H9 (cell line): ENCODE measurements around the gene LIPC. TPM values are rescaled to one million over a fixed set of nuclear protein-coding genes. Genes with fewer than 3 reads are reported as not detected.

Experiments used
- DNase-seq: peaks from one replicate; pipeline ENCODE4 v3.0.0-alpha.2; 2017
- H2AFZ ChIP-seq: one replicate; pipeline ENCODE4 v1.6.1; 2013; ENCODE audit warnings: mild to moderate bottlenecking, low read length, control low read depth, moderate library complexity
- H2AK5ac ChIP-seq: 2 replicates; pipeline ENCODE4 v1.6.1; 2013; ENCODE audit warnings: low read length, control low read depth, mixed read lengths; ENCODE audit not compliant: insufficient read length
- H2BK120ac ChIP-seq: one replicate; pipeline ENCODE4 v1.6.1; 2013; ENCODE audit warnings: low read depth, mild to moderate bottlenecking, low read length, control low read depth, inconsistent platforms; ENCODE audit not compliant: poor library complexity, severe bottlenecking
- H2BK12ac ChIP-seq: 2 replicates; pipeline ENCODE4 v1.6.1; 2013; ENCODE audit warnings: low read length, control low read depth, mixed read lengths, low read depth; ENCODE audit not compliant: insufficient read length
- H2BK15ac ChIP-seq: 2 replicates; pipeline ENCODE4 v1.6.1; 2013; ENCODE audit warnings: low read depth, low read length, control low read depth
- H2BK20ac ChIP-seq: one replicate; pipeline ENCODE4 v1.6.1; 2013; ENCODE audit warnings: low read depth, mild to moderate bottlenecking, low read length, control low read depth, inconsistent platforms; ENCODE audit not compliant: poor library complexity, severe bottlenecking
- H2BK5ac ChIP-seq: 2 replicates; pipeline ENCODE4 v1.6.1; 2013; ENCODE audit warnings: low read length, control low read depth, mixed read lengths; ENCODE audit not compliant: insufficient read length
- H3K14ac ChIP-seq: 2 replicates; pipeline ENCODE4 v1.6.1; 2013; ENCODE audit warnings: low read length, control low read depth; ENCODE audit not compliant: insufficient read depth
- H3K18ac ChIP-seq: 2 replicates; pipeline ENCODE4 v1.6.1; 2013; ENCODE audit warnings: low read depth, mild to moderate bottlenecking, mixed read lengths, low read length, control low read depth; ENCODE audit not compliant: insufficient read length
- H3K23ac ChIP-seq: 2 replicates; pipeline ENCODE4 v1.6.1; 2013; ENCODE audit warnings: low read length, control low read depth, mixed read lengths, low read depth; ENCODE audit not compliant: insufficient read length
- H3K23me2 ChIP-seq: 2 replicates; pipeline ENCODE4 v1.6.1; 2013; ENCODE audit warnings: low read depth, mild to moderate bottlenecking, mixed read lengths, low read length, control low read depth; ENCODE audit not compliant: insufficient read length, poor library complexity, severe bottlenecking
- H3K27ac ChIP-seq: 2 replicates; pipeline ENCODE4 v1.5.1; 2013; ENCODE audit warnings: low read length, control low read depth, mixed read lengths, low read depth; ENCODE audit not compliant: insufficient read length
- H3K27me3 ChIP-seq: 2 replicates; pipeline ENCODE4 v1.6.1; 2013; ENCODE audit warnings: low read length, control low read depth, inconsistent platforms; ENCODE audit not compliant: insufficient read depth
- H3K4ac ChIP-seq: 2 replicates; pipeline ENCODE4 v1.6.1; 2013; ENCODE audit warnings: low read depth, mild to moderate bottlenecking, control low read depth, inconsistent platforms, low read length, moderate library complexity
- H3K4me1 ChIP-seq: 2 replicates; pipeline ENCODE4 v1.6.1; 2013; ENCODE audit warnings: low read length, control low read depth, inconsistent platforms; ENCODE audit not compliant: insufficient read depth
- H3K4me2 ChIP-seq: 2 replicates; pipeline ENCODE4 v1.6.1; 2013; ENCODE audit warnings: low read length, control low read depth, mixed read lengths; ENCODE audit not compliant: insufficient read length, insufficient read depth
- H3K56ac ChIP-seq: 2 replicates; pipeline ENCODE4 v1.6.1; 2013; ENCODE audit warnings: low read depth, mild to moderate bottlenecking, mixed read lengths, low read length, control low read depth; ENCODE audit not compliant: insufficient read length
- H3K79me1 ChIP-seq: 2 replicates; pipeline ENCODE4 v1.6.1; 2013; ENCODE audit warnings: low read depth, mild to moderate bottlenecking, moderate library complexity, low read length, control low read depth, inconsistent platforms; ENCODE audit not compliant: insufficient read depth, poor library complexity, severe bottlenecking
- H3K79me2 ChIP-seq: 2 replicates; pipeline ENCODE4 v1.6.1; 2013; ENCODE audit warnings: low read length, control low read depth, inconsistent platforms; ENCODE audit not compliant: insufficient read depth
- H3K9ac ChIP-seq: 2 replicates; pipeline ENCODE4 v1.6.1; 2013; ENCODE audit warnings: low read length, control low read depth, mixed read lengths; ENCODE audit not compliant: insufficient read length; ENCODE audit errors: extremely low read depth
- H3K9me3 ChIP-seq: one replicate; pipeline ENCODE4 v1.6.1; 2013; ENCODE audit warnings: low read depth, low read length, inconsistent platforms; ENCODE audit not compliant: control insufficient read depth
- H3T11ph ChIP-seq: one replicate; pipeline ENCODE4 v1.6.1; 2013; ENCODE audit warnings: mild to moderate bottlenecking, low read length, control low read depth, inconsistent platforms
- H4K20me1 ChIP-seq: one replicate; pipeline ENCODE4 v1.6.1; 2013; ENCODE audit not compliant: control insufficient read depth, insufficient read length, insufficient read depth
- H4K5ac ChIP-seq: 2 replicates; pipeline ENCODE4 v1.6.1; 2013; ENCODE audit warnings: low read depth, mild to moderate bottlenecking, mixed read lengths, low read length, control low read depth; ENCODE audit not compliant: insufficient read length
- H4K8ac ChIP-seq: replicated peaks from 2 replicates; pipeline ENCODE4 v1.6.1; 2013; ENCODE audit warnings: low read length, control low read depth, mixed read lengths, low read depth; ENCODE audit not compliant: insufficient read length
- H4K91ac ChIP-seq: 2 replicates; pipeline ENCODE4 v1.6.1; 2013; ENCODE audit warnings: low read depth, mild to moderate bottlenecking, moderate library complexity, mixed read lengths, low read length, control low read depth; ENCODE audit not compliant: insufficient read length
- H3K27ac Mint-ChIP-seq, 3 experiments: 2 replicates in 2 of 3; 3 replicates in 1 of 3; pipeline ENCODE4 v1.8.0; 2020 to 2021; ENCODE audit warnings: mixed read lengths in 3 of 3, mild to moderate bottlenecking in 1 of 3, moderate library complexity in 1 of 3
- H3K27me3 Mint-ChIP-seq: 2 replicates; pipeline ENCODE4 v1.8.0; 2021; ENCODE audit warnings: low read depth, mild to moderate bottlenecking, moderate library complexity, mixed read lengths
- H3K36me3 Mint-ChIP-seq, 3 experiments: 2 replicates in 2 of 3; 3 replicates in 1 of 3; pipeline ENCODE4 v1.8.0; 2020 to 2021; ENCODE audit warnings: low read depth in 3 of 3, mixed read lengths in 3 of 3; ENCODE audit not compliant: insufficient read depth in 1 of 3
- H3K4me1 Mint-ChIP-seq, 2 experiments: 2 replicates each; pipeline ENCODE4 v1.8.0; 2020; ENCODE audit warnings: mixed read lengths in 2 of 2
- H3K4me3 Mint-ChIP-seq, 2 experiments: 2 replicates in 1 of 2; 3 replicates in 1 of 2; pipeline ENCODE4 v1.8.0; 2020 to 2021; ENCODE audit warnings: mild to moderate bottlenecking in 2 of 2, mixed read lengths in 2 of 2, moderate library complexity in 1 of 2
- H3K9me3 Mint-ChIP-seq, 2 experiments: 2 replicates in 1 of 2; 3 replicates in 1 of 2; pipeline ENCODE4 v1.8.0; 2020; ENCODE audit warnings: mild to moderate bottlenecking in 2 of 2, mixed read lengths in 2 of 2, moderate library complexity in 1 of 2
- CTCF ChIP-seq: fragments of 200-600 bp; sonication (generic); conservative IDR thresholded peaks from 3 replicates; pipeline ENCODE4 v1.8.0; 2021; ENCODE audit warnings: antibody characterized with exemption, mild to moderate bottlenecking
- WGBS: extraction: QIAGEN DNeasy Blood & Tissue Kit; methylation state at CpG from one replicate; pipeline ENCODE4 v1.1.7; 2013; ENCODE audit warnings: missing lambda C conversion rate, low lambda C conversion rate, mixed read lengths; ENCODE audit not compliant: insufficient read length; ENCODE audit errors: extremely low coverage; 5-methylcytosine and 5-hydroxymethylcytosine counted together
- total RNA-seq: library from RNA; stranded (reverse); gene quantifications from 2 replicates; pipeline ENCODE4 v1.2.1, GENCODE V29; 2021

Gene LIPC
- total RNA-seq, 1 experiment from 2014 or later = not detected

DNA sequence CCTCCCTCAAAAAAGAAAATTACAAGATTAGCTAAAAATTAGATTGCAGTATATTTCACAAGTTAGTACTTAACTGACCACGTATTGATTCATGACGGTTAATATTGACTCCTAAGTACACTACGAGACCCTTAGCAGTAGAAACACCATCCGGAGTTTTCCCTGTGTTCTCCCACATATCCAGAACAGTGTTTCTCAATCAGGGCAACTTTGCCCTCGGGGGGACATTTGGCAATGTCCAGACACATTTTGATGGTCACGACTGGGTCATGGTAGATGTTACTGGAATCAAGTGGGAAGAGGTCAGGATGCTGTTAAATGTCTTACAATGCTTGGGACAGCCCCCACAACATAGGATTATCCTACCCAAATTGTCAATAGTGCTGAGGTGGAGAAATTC, 40.7 kb upstream of the LIPC start:
- Histone ChIP-seq H3K23ac (no peak overlapping the region), H2AFZ (no peak overlapping the region), H3K56ac (no peak overlapping the region), H3K27me3 (no peaks in the 10 kb centered on the region), H3K79me1 (no peaks in the 10 kb centered on the region), H2BK12ac (no peak overlapping the region), H3K79me2 (no peaks in the 10 kb centered on the region), H4K8ac (no peak overlapping the region), H4K20me1 (no peaks in the 10 kb centered on the region), H3K4ac (no peak overlapping the region), H3K18ac (no peak overlapping the region), H3K4me1 (no peaks in the 10 kb centered on the region), H2BK5ac (no peak overlapping the region), H2AK5ac (no peak overlapping the region), H3K23me2 (no peaks in the 10 kb centered on the region), H3K14ac (no peak overlapping the region), H4K5ac (no peak overlapping the region), H2BK120ac (no peak overlapping the region), H3K9me3 (no peaks in the 10 kb centered on the region), H3T11ph (no peak overlapping the region), H4K91ac (no peak overlapping the region), H3K4me2 (no peak overlapping the region), H3K9ac (no peak overlapping the region), H3K27ac (no peak overlapping the region), H2BK20ac (no peak overlapping the region), H2BK15ac (no peak overlapping the region)
- no peaks in the 10 kb centered on the region; a peak in 1 of 5 replicates for H3K9me3 Mint-ChIP-seq
- no peak for DNase-seq
- no peak overlapping the region for H3K27ac Mint-ChIP-seq
- H3K27me3 Mint-ChIP-seq = no peaks in the 10 kb centered on the region
- H3K4me3 Mint-ChIP-seq = no peak overlapping the region
- peaks cover 9 to 13% of the 10 kb centered on the region in 2 experiments; a peak in 3 of 4 replicates for H3K4me1 Mint-ChIP-seq
- WGBS = no CpG with 5 or more reads among the region's 6 CpGs
- no peaks in the 10 kb centered on the region for H3K36me3 Mint-ChIP-seq
- no peak for TF ChIP-seq CTCF
